Mesenchymal stem cell (in vitro differentiated cells and primary cell): ENCODE measurements around the gene PPP1CB.

ENCODE experiments used
- DNase-seq: peaks from one replicate; pipeline ENCODE4 v3.0.0-alpha.2; 2013
- H2AFZ ChIP-seq: one replicate; pipeline ENCODE4 v1.6.1; 2013; ENCODE audit warnings: low read depth, mild to moderate bottlenecking, control low read depth, inconsistent platforms, low read length, moderate library complexity
- H2AK5ac ChIP-seq: 2 replicates; pipeline ENCODE4 v1.6.1; 2013; ENCODE audit warnings: low read length, moderate library complexity, mild to moderate bottlenecking, inconsistent platforms; ENCODE audit not compliant: severe bottlenecking
- H2BK120ac ChIP-seq: one replicate; pipeline ENCODE4 v1.6.1; 2013; ENCODE audit warnings: low read depth, mild to moderate bottlenecking, inconsistent platforms, low read length, moderate library complexity
- H2BK12ac ChIP-seq, 2 experiments: one replicate each; pipeline ENCODE4 v1.6.1; 2013; ENCODE audit warnings: inconsistent platforms in 2 of 2, low read length in 2 of 2, mild to moderate bottlenecking in 2 of 2, moderate library complexity in 2 of 2, control low read depth in 1 of 2
- H2BK15ac ChIP-seq: one replicate; pipeline ENCODE4 v1.6.1; 2013; ENCODE audit warnings: mild to moderate bottlenecking, low read depth, inconsistent platforms; ENCODE audit not compliant: poor library complexity, severe bottlenecking
- H2BK5ac ChIP-seq: 2 replicates; pipeline ENCODE4 v1.6.1; 2013; ENCODE audit warnings: low read depth, mild to moderate bottlenecking, low read length, control low read depth, inconsistent platforms; ENCODE audit not compliant: poor library complexity, severe bottlenecking
- H3K14ac ChIP-seq, 2 experiments: one replicate each; pipeline ENCODE4 v1.6.1; 2013; ENCODE audit warnings: inconsistent platforms in 2 of 2, low read length in 2 of 2, control low read depth in 1 of 2, mild to moderate bottlenecking in 1 of 2, moderate library complexity in 1 of 2
- H3K18ac ChIP-seq, 2 experiments: one replicate each; pipeline ENCODE4 v1.6.1; 2013; ENCODE audit warnings: inconsistent platforms in 2 of 2, low read length in 2 of 2, control low read depth in 1 of 2, low read depth in 1 of 2, mild to moderate bottlenecking in 1 of 2
- H3K23ac ChIP-seq, 2 experiments: one replicate each; pipeline ENCODE4 v1.6.1; 2013; ENCODE audit warnings: inconsistent platforms in 2 of 2, low read length in 2 of 2, mild to moderate bottlenecking in 2 of 2, moderate library complexity in 2 of 2, control low read depth in 1 of 2
- H3K27ac ChIP-seq: 2 replicates; pipeline ENCODE4 v1.5.1; 2013; ENCODE audit warnings: mild to moderate bottlenecking, moderate library complexity, low read length, control low read depth, inconsistent platforms; ENCODE audit not compliant: poor library complexity, severe bottlenecking
- H3K27me3 ChIP-seq, 2 experiments: 2 replicates each; pipeline versions ENCODE4 v1.6.1 to v1.7.0; 2013; ENCODE audit warnings: low read length in 2 of 2, mild to moderate bottlenecking in 2 of 2, moderate library complexity in 2 of 2, control low read depth in 1 of 2, inconsistent platforms in 1 of 2; ENCODE audit not compliant: control insufficient read depth in 1 of 2, insufficient read depth in 1 of 2
- H3K36me3 ChIP-seq, 2 experiments: 2 replicates each; pipeline versions ENCODE4 v1.6.1 to v1.7.0; 2013; ENCODE audit warnings: low read length in 2 of 2, control low read depth in 1 of 2, inconsistent platforms in 1 of 2, low read depth in 1 of 2, mild to moderate bottlenecking in 1 of 2; ENCODE audit not compliant: insufficient read depth in 2 of 2, control insufficient read depth in 1 of 2
- H3K4ac ChIP-seq, 2 experiments: one replicate each; pipeline ENCODE4 v1.6.1; 2013; ENCODE audit warnings: inconsistent platforms in 2 of 2, low read length in 2 of 2, mild to moderate bottlenecking in 2 of 2, moderate library complexity in 2 of 2, control low read depth in 1 of 2, low read depth in 1 of 2
- H3K4me1 ChIP-seq: 2 replicates; pipeline ENCODE4 v1.6.1; 2013; ENCODE audit warnings: low read depth, low read length, control low read depth; ENCODE audit not compliant: control insufficient read depth, insufficient read depth
- H3K4me2 ChIP-seq: 2 replicates; pipeline ENCODE4 v1.6.1; 2013; ENCODE audit warnings: low read length, mild to moderate bottlenecking, inconsistent platforms; ENCODE audit not compliant: poor library complexity, severe bottlenecking
- H3K4me3 ChIP-seq, 2 experiments: 2 replicates each; pipeline versions ENCODE4 v1.5.1 to v1.7.0; 2013; ENCODE audit warnings: low read length in 2 of 2, mild to moderate bottlenecking in 2 of 2, control low read depth in 1 of 2, low read depth in 1 of 2; ENCODE audit not compliant: insufficient read depth in 1 of 2
- H3K79me1 ChIP-seq: replicated peaks from 2 replicates; pipeline ENCODE4 v1.6.1; 2013; ENCODE audit warnings: mild to moderate bottlenecking, control low read depth, low read length, inconsistent platforms; ENCODE audit not compliant: poor library complexity, severe bottlenecking
- H3K9ac ChIP-seq: 2 replicates; pipeline ENCODE4 v1.7.0; 2013; ENCODE audit warnings: mild to moderate bottlenecking, low read length, moderate library complexity
- H3K9me3 ChIP-seq: 2 replicates; pipeline ENCODE4 v1.7.0; 2013; ENCODE audit warnings: mild to moderate bottlenecking, low read length; ENCODE audit not compliant: control insufficient read depth
- H4K8ac ChIP-seq: one replicate; pipeline ENCODE4 v1.6.1; 2013; ENCODE audit warnings: inconsistent platforms, mild to moderate bottlenecking, low read length, moderate library complexity
- H4K91ac ChIP-seq: one replicate; pipeline ENCODE4 v1.6.1; 2013; ENCODE audit warnings: mild to moderate bottlenecking, low read length, inconsistent platforms
- WGBS: methylation state at CpG from one replicate; pipeline ENCODE4 v1.1.7; 2013; ENCODE audit warnings: mixed read lengths; 5-methylcytosine and 5-hydroxymethylcytosine counted together

PPP1CB gene

GRCh38 chr2:28747714-28748113, 3.9 kb upstream of the PPP1CB start:
- Histone ChIP-seq H3K4me2 (no peak overlapping the region), H3K36me3 (no peaks in the 10 kb centered on the region), H3K4me1 (no peaks in the 10 kb centered on the region), H3K9ac (no peak overlapping the region), H4K91ac (no peak overlapping the region), H3K9me3 (no peaks in the 10 kb centered on the region), H3K79me1 (no peaks in the 10 kb centered on the region), H3K4ac (no peak overlapping the region), H3K27ac (no peak overlapping the region), H3K27me3 (no peaks in the 10 kb centered on the region), H3K4me3 (no peak overlapping the region), H3K14ac (no peak overlapping the region), H2BK120ac (no peak overlapping the region), H2BK15ac (no peak overlapping the region), H2AK5ac (no peak overlapping the region), H2BK5ac (no peak overlapping the region), H4K8ac (no peak overlapping the region), H3K18ac (no peak overlapping the region), H2BK12ac (no peak overlapping the region), H2AFZ (no peak overlapping the region), H3K23ac (no peak overlapping the region)
- no peak for DNase-seq
- WGBS: no CpG with 5 or more reads among the region's 1 CpG

DNA sequence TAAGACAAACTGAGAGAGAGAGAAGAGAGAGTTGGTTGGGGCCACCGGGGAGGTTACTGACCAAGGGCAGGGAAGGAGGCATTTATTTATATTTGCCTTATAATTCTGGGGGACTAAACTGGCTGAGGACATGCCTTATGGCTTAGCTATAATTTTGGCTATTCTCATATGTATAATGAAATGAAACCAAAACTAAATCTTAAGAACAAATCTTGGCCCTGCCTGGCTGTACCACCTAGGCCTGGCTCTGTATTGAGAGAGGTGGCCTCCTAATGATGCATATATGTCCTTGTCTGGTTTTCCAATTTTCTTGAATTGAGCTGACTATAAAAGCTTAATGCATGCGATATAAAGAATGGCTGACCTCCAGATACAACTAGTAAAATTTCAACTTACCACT, 3.5 kb upstream of the PPP1CB start:
- no peak overlapping the region for H2AK5ac ChIP-seq
- H3K14ac ChIP-seq: no peak overlapping the region
- no peaks in the 10 kb centered on the region for H3K36me3 ChIP-seq
- no peak for DNase-seq
- no peak overlapping the region for H4K8ac ChIP-seq
- no peak overlapping the region for H4K91ac ChIP-seq
- H3K79me1 ChIP-seq: no peaks in the 10 kb centered on the region
- no peak overlapping the region for H2AFZ ChIP-seq
- no peak overlapping the region for H3K4ac ChIP-seq
- WGBS: 86% methylated on average over 1 of the region's 2 CpGs
- H3K18ac ChIP-seq: no peak overlapping the region
- H3K4me2 ChIP-seq: no peak overlapping the region
- no peak overlapping the region for H2BK120ac ChIP-seq
- H3K23ac ChIP-seq: no peak overlapping the region
- no peak overlapping the region for H2BK5ac ChIP-seq
- H3K27ac ChIP-seq: no peak overlapping the region
- no peaks in the 10 kb centered on the region for H3K27me3 ChIP-seq
- H2BK12ac ChIP-seq: no peak overlapping the region
- no peak overlapping the region for H3K9ac ChIP-seq
- no peaks in the 10 kb centered on the region for H3K4me1 ChIP-seq
- no peak overlapping the region for H3K4me3 ChIP-seq
- no peaks in the 10 kb centered on the region for H3K9me3 ChIP-seq
- H2BK15ac ChIP-seq: no peak overlapping the region

GRCh38 chr2:28748941-28749340, 2.7 kb upstream of the PPP1CB start:
- H3K4me1 ChIP-seq: peaks cover 1% of the 10 kb centered on the region
- H2BK5ac ChIP-seq: no peak overlapping the region
- H3K4me3 ChIP-seq: no peak overlapping the region
- no peaks in the 10 kb centered on the region for H3K36me3 ChIP-seq
- no peak overlapping the region for H3K4me2 ChIP-seq
- H3K4ac ChIP-seq: no peak overlapping the region
- H3K14ac ChIP-seq: no peak overlapping the region
- no peak overlapping the region for H2AK5ac ChIP-seq
- H3K9ac ChIP-seq: no peak overlapping the region
- H2BK15ac ChIP-seq: no peak overlapping the region
- no peak overlapping the region for H4K91ac ChIP-seq
- DNase-seq: no peak
- WGBS: no CpG with 5 or more reads among the region's 1 CpG
- no peaks in the 10 kb centered on the region for H3K79me1 ChIP-seq
- H3K27ac ChIP-seq: no peak overlapping the region
- H3K23ac ChIP-seq: no peak overlapping the region
- no peak overlapping the region for H3K18ac ChIP-seq
- no peaks in the 10 kb centered on the region for H3K9me3 ChIP-seq
- H3K27me3 ChIP-seq: no peaks in the 10 kb centered on the region
- H2BK120ac ChIP-seq: no peak overlapping the region
- no peak overlapping the region for H2AFZ ChIP-seq
- H4K8ac ChIP-seq: no peak overlapping the region
- H2BK12ac ChIP-seq: no peak overlapping the region

DNA sequence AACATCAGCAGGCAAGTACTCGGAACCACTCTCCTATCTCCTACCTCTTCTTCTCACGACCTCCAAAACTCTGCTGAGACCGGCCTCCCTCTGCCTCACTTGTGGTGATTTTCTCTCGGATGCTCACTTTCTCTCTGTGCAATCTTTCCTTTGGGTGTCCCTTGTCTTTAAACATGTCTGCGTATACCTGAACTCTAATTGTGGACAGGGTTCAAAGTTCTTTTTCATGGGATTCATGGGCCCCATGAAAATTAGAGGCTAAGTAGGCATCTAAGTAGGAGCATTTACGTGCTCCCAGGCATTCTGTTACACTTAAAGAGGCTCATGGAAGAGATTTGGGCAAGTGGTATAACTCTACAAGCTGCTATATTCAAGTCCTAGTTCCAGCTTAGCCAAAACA, 2.1 kb upstream of the PPP1CB start:
- no peak overlapping the region for H3K4me3 ChIP-seq
- no peaks in the 10 kb centered on the region for H3K27me3 ChIP-seq
- no peak overlapping the region for H3K23ac ChIP-seq
- H3K14ac ChIP-seq: no peak overlapping the region
- no peaks in the 10 kb centered on the region for H3K36me3 ChIP-seq
- H3K79me1 ChIP-seq: no peaks in the 10 kb centered on the region
- no peak overlapping the region for H2BK120ac ChIP-seq
- H3K27ac ChIP-seq: no peak overlapping the region
- peaks cover 1% of the 10 kb centered on the region for H3K4me1 ChIP-seq
- H3K4ac ChIP-seq: no peak overlapping the region
- no peak overlapping the region for H2BK5ac ChIP-seq
- 98% methylated on average over 5 of the region's 6 CpGs for WGBS
- DNase-seq: no peak
- no peak overlapping the region for H2BK15ac ChIP-seq
- H4K8ac ChIP-seq: peak overlapping the region; percentile 14
- H3K9me3 ChIP-seq: no peaks in the 10 kb centered on the region
- peak overlapping the region; percentile 97 for H3K9ac ChIP-seq
- peak overlapping the region; percentile 12 for H2AK5ac ChIP-seq
- H4K91ac ChIP-seq: no peak overlapping the region
- no peak overlapping the region for H3K18ac ChIP-seq
- no peak overlapping the region for H3K4me2 ChIP-seq
- H2BK12ac ChIP-seq: no peak overlapping the region
- no peak overlapping the region for H2AFZ ChIP-seq
